GM12878 (cell line): ENCODE data around the gene RAP1GAP2.

ENCODE experiments used
- CTCF ChIP-seq, 3 experiments: IDR thresholded peaks in 2 of 3; conservative IDR thresholded peaks in 1 of 3; 2 replicates each; pipeline ENCODE4 v1.5.1; 2011; ENCODE audit warnings: low read depth in 3 of 3, low read length in 3 of 3, mild to moderate bottlenecking in 3 of 3, control low read depth in 2 of 3, moderate library complexity in 2 of 3, inconsistent platforms in 1 of 3, mixed read lengths in 1 of 3; ENCODE audit not compliant: control insufficient read depth in 2 of 3, insufficient read depth in 1 of 3; ENCODE audit errors: extremely low read depth in 1 of 3
- EP300 ChIP-seq, 2 experiments: fragments of 150-350 bp in 1 of 2; IDR thresholded peaks; 2 replicates each; pipeline ENCODE4 v1.6.1; 2011 to 2012; ENCODE audit warnings: low read depth in 2 of 2, low read length in 2 of 2, borderline replicate concordance in 1 of 2, improper control_type of control experiment in 1 of 2, inconsistent platforms in 1 of 2; ENCODE audit not compliant: control insufficient read depth in 1 of 2
- FOS ChIP-seq: IDR thresholded peaks from 3 replicates; pipeline ENCODE4 v1.6.1; 2011; ENCODE audit warnings: borderline replicate concordance; ENCODE audit not compliant: insufficient read length; ENCODE audit errors: extremely low read depth
- HDAC2 ChIP-seq: fragments of 200-600 bp; sonication (generic); IDR thresholded peaks from 2 replicates; pipeline ENCODE4 v1.6.1; 2017
- POLR2A ChIP-seq: IDR thresholded peaks from 2 replicates; pipeline ENCODE4 v1.6.1; 2011; ENCODE audit warnings: low read depth, mild to moderate bottlenecking, low read length
- RAD51 ChIP-seq: fragments of 450-650 bp; IDR thresholded peaks from 2 replicates; pipeline ENCODE4 v1.6.1; 2016; ENCODE audit warnings: moderate library complexity, mild to moderate bottlenecking, inconsistent platforms
- RFX5 ChIP-seq: IDR thresholded peaks from 2 replicates; pipeline ENCODE4 v1.6.1; 2011; ENCODE audit warnings: low read depth, low read length, improper control_type of control experiment
- TF ChIP-seq, protein P1 (sequence below): IDR thresholded peaks from 2 replicates; pipeline ENCODE4 v1.6.1; 2011; ENCODE audit warnings: borderline replicate concordance, low read depth, mild to moderate bottlenecking, moderate library complexity, low read length; ENCODE audit not compliant: insufficient read depth, poor library complexity, severe bottlenecking
- TF ChIP-seq, protein P2 (sequence below): IDR thresholded peaks from 2 replicates; pipeline ENCODE4 v1.6.1; 2011; ENCODE audit warnings: low read depth, low read length, improper control_type of control experiment, borderline replicate concordance
- TF ChIP-seq, protein P3 (sequence below): IDR thresholded peaks from 2 replicates; pipeline ENCODE4 v1.6.1; 2011; ENCODE audit warnings: mild to moderate bottlenecking, low read depth, low read length, moderate library complexity; ENCODE audit not compliant: insufficient replicate concordance

GRCh38 chr17:3043737-3044365, 247.6 kb downstream of the RAP1GAP2 start:
- TF ChIP-seq, protein P1, sequence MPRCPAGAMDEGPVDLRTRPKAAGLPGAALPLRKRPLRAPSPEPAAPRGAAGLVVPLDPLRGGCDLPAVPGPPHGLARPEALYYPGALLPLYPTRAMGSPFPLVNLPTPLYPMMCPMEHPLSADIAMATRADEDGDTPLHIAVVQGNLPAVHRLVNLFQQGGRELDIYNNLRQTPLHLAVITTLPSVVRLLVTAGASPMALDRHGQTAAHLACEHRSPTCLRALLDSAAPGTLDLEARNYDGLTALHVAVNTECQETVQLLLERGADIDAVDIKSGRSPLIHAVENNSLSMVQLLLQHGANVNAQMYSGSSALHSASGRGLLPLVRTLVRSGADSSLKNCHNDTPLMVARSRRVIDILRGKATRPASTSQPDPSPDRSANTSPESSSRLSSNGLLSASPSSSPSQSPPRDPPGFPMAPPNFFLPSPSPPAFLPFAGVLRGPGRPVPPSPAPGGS, result no peak
- TF ChIP-seq POLR2A (no peak), EP300 (IDR thresholded peaks at IDR 0.05; ENCODE audit: borderline replicate concordance in 1 of 2, control insufficient read depth in 1 of 2, low read depth in 2 of 2, low read length in 2 of 2) (no peak), RAD51 (no peak), RFX5 (no peak), CTCF (IDR thresholded peaks at IDR 0.05 in 2 of 3, conservative IDR thresholded peaks at IDR 0.05 in 1 of 3; ENCODE audit: control insufficient read depth in 2 of 3, extremely low read depth in 1 of 3, insufficient read depth in 1 of 3, low read depth in 3 of 3, low read length in 3 of 3) (peak; percentile 27 to 53 (median 52); a peak in 4 of 6 replicates), HDAC2 (no peak), FOS (no peak)
- TF ChIP-seq, protein P2, sequence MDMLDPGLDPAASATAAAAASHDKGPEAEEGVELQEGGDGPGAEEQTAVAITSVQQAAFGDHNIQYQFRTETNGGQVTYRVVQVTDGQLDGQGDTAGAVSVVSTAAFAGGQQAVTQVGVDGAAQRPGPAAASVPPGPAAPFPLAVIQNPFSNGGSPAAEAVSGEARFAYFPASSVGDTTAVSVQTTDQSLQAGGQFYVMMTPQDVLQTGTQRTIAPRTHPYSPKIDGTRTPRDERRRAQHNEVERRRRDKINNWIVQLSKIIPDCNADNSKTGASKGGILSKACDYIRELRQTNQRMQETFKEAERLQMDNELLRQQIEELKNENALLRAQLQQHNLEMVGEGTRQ, result no peak
- TF ChIP-seq, protein P3, sequence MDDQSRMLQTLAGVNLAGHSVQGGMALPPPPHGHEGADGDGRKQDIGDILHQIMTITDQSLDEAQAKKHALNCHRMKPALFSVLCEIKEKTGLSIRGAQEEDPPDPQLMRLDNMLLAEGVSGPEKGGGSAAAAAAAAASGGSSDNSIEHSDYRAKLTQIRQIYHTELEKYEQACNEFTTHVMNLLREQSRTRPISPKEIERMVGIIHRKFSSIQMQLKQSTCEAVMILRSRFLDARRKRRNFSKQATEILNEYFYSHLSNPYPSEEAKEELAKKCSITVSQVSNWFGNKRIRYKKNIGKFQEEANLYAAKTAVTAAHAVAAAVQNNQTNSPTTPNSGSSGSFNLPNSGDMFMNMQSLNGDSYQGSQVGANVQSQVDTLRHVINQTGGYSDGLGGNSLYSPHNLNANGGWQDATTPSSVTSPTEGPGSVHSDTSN, result no peak
